Caco-2 (cell line): ENCODE measurements around the gene CABP7. TPM values are rescaled to one million over a fixed set of nuclear protein-coding genes. Genes with fewer than 3 reads are reported as not detected.

Experiments
- BruUV-seq: library from RNA; stranded (reverse); fragments of 400-500 nt; replicated peaks from 2 replicates; lab custom pipeline; 2021; lab: Mats Ljungman, UMichigan
- CTCF ChIA-PET: fragments of 300-600 bp; sonication (Branson Sonifier 250); formaldehyde crosslinking; loops from one replicate; lab custom pipeline; 2022; ENCODE audit warnings: antibody characterized with exemption; lab: Charles Lee
- POLR2A ChIA-PET: fragments of 300-600 bp; sonication (Branson Sonifier 250); formaldehyde crosslinking; loops from one replicate; lab custom pipeline; 2022; ENCODE audit warnings: antibody characterized with exemption; lab: Charles Lee
- DNase-seq, 2 experiments: peaks; one replicate each; pipeline versions ENCODE4 v3.0.0 to v3.0.0-alpha.2; 2020 to 2022
- H3K27me3 ChIP-seq: replicated peaks from 2 replicates; pipeline ENCODE4 v1.6.0; 2011; ENCODE audit warnings: low read length; ENCODE audit not compliant: control insufficient read depth, insufficient read depth
- H3K36me3 ChIP-seq: 2 replicates; pipeline ENCODE4 v1.5.1; 2011; ENCODE audit warnings: low read length; ENCODE audit not compliant: control insufficient read depth, insufficient read depth
- H3K4me1 ChIP-seq: fragments of 250-450 bp; sonication (Bioruptor Pico); 2 replicates; pipeline ENCODE4 v1.5.1; 2020; ENCODE audit warnings: mild to moderate bottlenecking
- H3K4me3 ChIP-seq: 2 replicates; pipeline ENCODE4 v1.5.1; 2011; ENCODE audit warnings: low read depth, mild to moderate bottlenecking, control low read depth, low read length
- H3K9me3 ChIP-seq: fragments of 250-450 bp; sonication (Bioruptor Pico); 2 replicates; pipeline ENCODE4 v1.5.1; 2020; ENCODE audit warnings: mild to moderate bottlenecking, moderate library complexity
- H3K27ac Mint-ChIP-seq: one replicate; pipeline ENCODE4 v1.8.0; 2022; ENCODE audit warnings: mixed read lengths; ENCODE audit not compliant: unreplicated experiment
- H3K27me3 Mint-ChIP-seq: one replicate; pipeline ENCODE4 v1.8.0; 2022; ENCODE audit warnings: mixed read lengths; ENCODE audit not compliant: insufficient read depth, unreplicated experiment
- H3K36me3 Mint-ChIP-seq: one replicate; pipeline ENCODE4 v1.8.0; 2022; ENCODE audit warnings: mild to moderate bottlenecking, mixed read lengths; ENCODE audit not compliant: insufficient read depth, unreplicated experiment
- H3K4me1 Mint-ChIP-seq: one replicate; pipeline ENCODE4 v1.8.0; 2022; ENCODE audit warnings: low read depth, mixed read lengths; ENCODE audit not compliant: unreplicated experiment
- H3K4me3 Mint-ChIP-seq: one replicate; pipeline ENCODE4 v1.8.0; 2022; ENCODE audit warnings: mild to moderate bottlenecking, moderate library complexity, mixed read lengths; ENCODE audit not compliant: unreplicated experiment
- H3K9me3 Mint-ChIP-seq: one replicate; pipeline ENCODE4 v1.8.0; 2022; ENCODE audit warnings: mixed read lengths; ENCODE audit not compliant: unreplicated experiment
- CTCF ChIP-seq, 2 experiments: fragments of 200-600 bp in 1 of 2; IDR thresholded peaks; 1 replicate in 1 of 2; 2 replicates in 1 of 2; pipeline versions ENCODE4 v1.5.1 to v1.8.0; 2011 to 2022; ENCODE audit warnings: antibody characterized with exemption in 1 of 2, control low read depth in 1 of 2, inconsistent platforms in 1 of 2, low read depth in 1 of 2, low read length in 1 of 2, mild to moderate bottlenecking in 1 of 2, moderate library complexity in 1 of 2; ENCODE audit not compliant: insufficient read depth in 1 of 2, severe bottlenecking in 1 of 2, unreplicated experiment in 1 of 2
- intact Hi-C: fragments of 100-400 bp; cut with micrococcal nuclease; formaldehyde crosslinking; loops from one replicate; pipeline ENCODE4 v1.10.0; 2022; ENCODE audit not compliant: unreplicated experiment
- total RNA-seq: library from RNA; stranded (reverse); gene quantifications from 2 replicates; pipeline ENCODE4 v1.2.3, GENCODE V29; 2022

The CABP7 gene
- total RNA-seq, 1 experiment from 2014 or later: not detected

GRCh38 chr22:29690476-29690875 lies 29.3 kb upstream of the CABP7 start:
- no peaks in the 10 kb centered on the region for H3K4me1 ChIP-seq
- no peaks in the 10 kb centered on the region for H3K27me3 ChIP-seq
- H3K4me1 Mint-ChIP-seq: no peaks in the 10 kb centered on the region
- H3K4me3 Mint-ChIP-seq: no peak overlapping the region
- no peaks in the 10 kb centered on the region for H3K27me3 Mint-ChIP-seq
- CTCF ChIA-PET: interaction anchor here (0.6 to 1.4 kb wide), 4 partner anchors 18 to 398 kb away, joined by 3 to 6 read pairs (median 4); no protein-coding TSS in a partner anchor
- no peak for DNase-seq
- H3K27ac Mint-ChIP-seq: no peak overlapping the region
- POLR2A ChIA-PET: no interaction called here
- H3K9me3 Mint-ChIP-seq: no peaks in the 10 kb centered on the region
- H3K36me3 Mint-ChIP-seq: peaks cover 14% of the 10 kb centered on the region
- BruUV-seq: no TSS peak
- TF ChIP-seq CTCF (IDR thresholded peaks at IDR 0.05; ENCODE audit: insufficient read depth in 1 of 2, low read depth in 1 of 2, low read length in 1 of 2, severe bottlenecking in 1 of 2, unreplicated experiment in 1 of 2): no peak
- H3K9me3 ChIP-seq: no peaks in the 10 kb centered on the region
- intact Hi-C loops: no loop called here
- H3K4me3 ChIP-seq: no peak overlapping the region
- H3K36me3 ChIP-seq: no peaks in the 10 kb centered on the region

- Histone ChIP-seq H3K4me3 (no peak overlapping the region), H3K4me1 (no peaks in the 10 kb centered on the region), H3K36me3 (no peaks in the 10 kb centered on the region), H3K27me3 (no peaks in the 10 kb centered on the region), H3K9me3 (no peaks in the 10 kb centered on the region)
- Mint-ChIP-seq H3K27me3 (no peaks in the 10 kb centered on the region), H3K4me3 (no peak overlapping the region), H3K9me3 (no peaks in the 10 kb centered on the region), H3K4me1 (no peaks in the 10 kb centered on the region), H3K27ac (no peak overlapping the region), H3K36me3 (peaks cover 7% of the 10 kb centered on the region)
- no peak for TF ChIP-seq CTCF (IDR thresholded peaks at IDR 0.05; ENCODE audit: insufficient read depth in 1 of 2, low read depth in 1 of 2, low read length in 1 of 2, severe bottlenecking in 1 of 2, unreplicated experiment in 1 of 2)
- POLR2A ChIA-PET: no interaction called here
- BruUV-seq: no TSS peak
- DNase-seq: no peak
- CTCF ChIA-PET: no interaction called here
- intact Hi-C loops: no loop called here
Observed at GRCh38 chr22:29691636-29692326, 28.0 kb upstream of the CABP7 start.

- Mint-ChIP-seq H3K27me3 (no peaks in the 10 kb centered on the region), H3K27ac (no peak overlapping the region), H3K36me3 (peaks cover 6% of the 10 kb centered on the region), H3K4me3 (no peak overlapping the region), H3K4me1 (no peaks in the 10 kb centered on the region), H3K9me3 (no peaks in the 10 kb centered on the region)
- no peak for DNase-seq
- no peak overlapping the region for H3K4me3 ChIP-seq
- no peaks in the 10 kb centered on the region for H3K27me3 ChIP-seq
- BruUV-seq: no TSS peak
- intact Hi-C loops: no loop called here
- TF ChIP-seq CTCF (IDR thresholded peaks at IDR 0.05; ENCODE audit: insufficient read depth in 1 of 2, low read depth in 1 of 2, low read length in 1 of 2, severe bottlenecking in 1 of 2, unreplicated experiment in 1 of 2): no peak
- ChIA-PET CTCF (no interaction called here), POLR2A (no interaction called here)
- H3K9me3 ChIP-seq: no peaks in the 10 kb centered on the region
- no peaks in the 10 kb centered on the region for H3K36me3 ChIP-seq
- H3K4me1 ChIP-seq: no peaks in the 10 kb centered on the region
Observed at GRCh38 chr22:29692327-29692640, 27.5 kb upstream of the CABP7 start.
